ENCODE measurements around the gene ACTRT2. TPM values are rescaled to one million over a fixed set of nuclear protein-coding genes. Genes with fewer than 3 reads are reported as not detected.

Gene ACTRT2
- total RNA-seq, 1 donor from 2014 or later, result not detected

GRCh38 chr1:3014443-3015268 lies 6.6 kb upstream of the ACTRT2 start:
- no peak for DNase-seq
- no peak overlapping the region for H3K27ac Mint-ChIP-seq
- no peaks in the 10 kb centered on the region for H3K9me3 Mint-ChIP-seq
- intact Hi-C loops (cut with micrococcal nuclease), result loop anchor here (10.0 kb wide), 1 partner anchor 410 kb away; no protein-coding TSS in a partner anchor
- no peaks in the 10 kb centered on the region for H3K4me1 Mint-ChIP-seq
- no peak overlapping the region for H3K4me3 Mint-ChIP-seq
- H3K27me3 Mint-ChIP-seq, result no peaks in the 10 kb centered on the region
- no peaks in the 10 kb centered on the region for H3K36me3 Mint-ChIP-seq (ENCODE audit: low read depth)

- no peaks in the 10 kb centered on the region for H3K36me3 Mint-ChIP-seq (ENCODE audit: low read depth)
- H3K4me1 Mint-ChIP-seq, result no peaks in the 10 kb centered on the region
- intact Hi-C loops (cut with micrococcal nuclease), result loop anchor here (10.0 kb wide), 1 partner anchor 410 kb away; no protein-coding TSS in a partner anchor
- no peak overlapping the region for H3K27ac Mint-ChIP-seq
- DNase-seq, result no peak
- H3K4me3 Mint-ChIP-seq, result no peak overlapping the region
- H3K27me3 Mint-ChIP-seq, result no peaks in the 10 kb centered on the region
- H3K9me3 Mint-ChIP-seq, result no peaks in the 10 kb centered on the region
These were observed 6.0 kb upstream of the ACTRT2 start for GRCh38 chr1:3015269-3015635.

- Mint-ChIP-seq H3K27me3 (no peaks in the 10 kb centered on the region), H3K9me3 (no peaks in the 10 kb centered on the region), H3K36me3 (ENCODE audit: low read depth) (no peaks in the 10 kb centered on the region), H3K4me1 (no peaks in the 10 kb centered on the region), H3K4me3 (no peak overlapping the region), H3K27ac (no peak overlapping the region)
- no peak for DNase-seq
- intact Hi-C loops (cut with micrococcal nuclease), result loop anchor here (10.0 kb wide), 1 partner anchor 409 kb away; no protein-coding TSS in a partner anchor
These were observed 5.5 kb upstream of the ACTRT2 start for GRCh38 chr1:3015744-3016143.

- intact Hi-C loops (cut with micrococcal nuclease), result loop anchor here (10.0 kb wide), 1 partner anchor 408 kb away; no protein-coding TSS in a partner anchor
- Mint-ChIP-seq H3K27me3 (no peaks in the 10 kb centered on the region), H3K4me1 (no peaks in the 10 kb centered on the region), H3K4me3 (no peak overlapping the region), H3K9me3 (no peaks in the 10 kb centered on the region), H3K36me3 (ENCODE audit: low read depth) (no peaks in the 10 kb centered on the region), H3K27ac (no peak overlapping the region)
- DNase-seq, result no peak
These were observed 4.4 kb upstream of the ACTRT2 start for GRCh38 chr1:3016641-3017439.

GRCh38 chr1:3017440-3018050 lies 3.7 kb upstream of the ACTRT2 start:
- intact Hi-C loops (cut with micrococcal nuclease), result loop anchor here (10.0 kb wide), 1 partner anchor 407 kb away; no protein-coding TSS in a partner anchor
- Mint-ChIP-seq H3K36me3 (ENCODE audit: low read depth) (no peaks in the 10 kb centered on the region), H3K4me3 (no peak overlapping the region), H3K27me3 (no peaks in the 10 kb centered on the region), H3K4me1 (no peaks in the 10 kb centered on the region), H3K27ac (no peak overlapping the region), H3K9me3 (no peaks in the 10 kb centered on the region)
- no peak for DNase-seq

GRCh38 chr1:3018051-3018471 lies 3.2 kb upstream of the ACTRT2 start:
- no peaks in the 10 kb centered on the region for H3K27me3 Mint-ChIP-seq
- no peak for DNase-seq
- no peak overlapping the region for H3K4me3 Mint-ChIP-seq
- no peaks in the 10 kb centered on the region for H3K36me3 Mint-ChIP-seq (ENCODE audit: low read depth)
- no peaks in the 10 kb centered on the region for H3K4me1 Mint-ChIP-seq
- no peak overlapping the region for H3K27ac Mint-ChIP-seq
- intact Hi-C loops (cut with micrococcal nuclease), result loop anchor here (10.0 kb wide), 1 partner anchor 407 kb away; no protein-coding TSS in a partner anchor
- H3K9me3 Mint-ChIP-seq, result no peaks in the 10 kb centered on the region

- Mint-ChIP-seq H3K4me1 (no peaks in the 10 kb centered on the region), H3K27ac (no peak overlapping the region), H3K36me3 (ENCODE audit: low read depth) (no peaks in the 10 kb centered on the region), H3K27me3 (no peaks in the 10 kb centered on the region), H3K9me3 (no peaks in the 10 kb centered on the region), H3K4me3 (no peak overlapping the region)
- no peak for DNase-seq
- intact Hi-C loops (cut with micrococcal nuclease), result loop anchor here (10.0 kb wide), 1 partner anchor 406 kb away; no protein-coding TSS in a partner anchor
These were observed 2.7 kb upstream of the ACTRT2 start for GRCh38 chr1:3018576-3018975.

- H3K27me3 Mint-ChIP-seq, result no peaks in the 10 kb centered on the region
- DNase-seq, result no peak
- H3K9me3 Mint-ChIP-seq, result no peaks in the 10 kb centered on the region
- intact Hi-C loops (cut with micrococcal nuclease), result loop anchor here (10.0 kb wide), 1 partner anchor 406 kb away; no protein-coding TSS in a partner anchor
- no peaks in the 10 kb centered on the region for H3K36me3 Mint-ChIP-seq (ENCODE audit: low read depth)
- no peak overlapping the region for H3K4me3 Mint-ChIP-seq
- no peak overlapping the region for H3K27ac Mint-ChIP-seq
- no peaks in the 10 kb centered on the region for H3K4me1 Mint-ChIP-seq
These were observed 2.2 kb upstream of the ACTRT2 start for GRCh38 chr1:3019007-3019515.

GRCh38 chr1:3019516-3020051 lies 1.7 kb upstream of the ACTRT2 start:
- H3K27me3 Mint-ChIP-seq, result no peaks in the 10 kb centered on the region
- H3K4me1 Mint-ChIP-seq, result no peaks in the 10 kb centered on the region
- H3K4me3 Mint-ChIP-seq, result no peak overlapping the region
- H3K27ac Mint-ChIP-seq, result no peak overlapping the region
- H3K36me3 Mint-ChIP-seq (ENCODE audit: low read depth), result no peaks in the 10 kb centered on the region
- intact Hi-C loops (cut with micrococcal nuclease), result loop anchor here (10.0 kb wide), 1 partner anchor 405 kb away; no protein-coding TSS in a partner anchor
- H3K9me3 Mint-ChIP-seq, result no peaks in the 10 kb centered on the region
- DNase-seq, result no peak

GRCh38 chr1:3020263-3020909 lies 881 bp upstream of the ACTRT2 start:
- no peaks in the 10 kb centered on the region for H3K27me3 Mint-ChIP-seq
- H3K4me3 Mint-ChIP-seq, result no peak overlapping the region
- no peaks in the 10 kb centered on the region for H3K4me1 Mint-ChIP-seq
- no peaks in the 10 kb centered on the region for H3K36me3 Mint-ChIP-seq (ENCODE audit: low read depth)
- intact Hi-C loops (cut with micrococcal nuclease), result no loop called here
- H3K27ac Mint-ChIP-seq, result no peak overlapping the region
- DNase-seq, result no peak
- H3K9me3 Mint-ChIP-seq, result no peaks in the 10 kb centered on the region

GRCh38 chr1:3021801-3022401 lies 634 bp downstream of the ACTRT2 start:
- no peak overlapping the region for H3K27ac Mint-ChIP-seq
- H3K36me3 Mint-ChIP-seq (ENCODE audit: low read depth), result no peaks in the 10 kb centered on the region
- intact Hi-C loops (cut with micrococcal nuclease), result no loop called here
- H3K9me3 Mint-ChIP-seq, result no peaks in the 10 kb centered on the region
- H3K4me3 Mint-ChIP-seq, result no peak overlapping the region
- no peaks in the 10 kb centered on the region for H3K4me1 Mint-ChIP-seq
- no peaks in the 10 kb centered on the region for H3K27me3 Mint-ChIP-seq
- DNase-seq, result no peak

- intact Hi-C loops (cut with micrococcal nuclease), result no loop called here
- Mint-ChIP-seq H3K27ac (no peak overlapping the region), H3K36me3 (ENCODE audit: low read depth) (no peaks in the 10 kb centered on the region), H3K4me3 (no peak overlapping the region), H3K9me3 (no peaks in the 10 kb centered on the region), H3K27me3 (no peaks in the 10 kb centered on the region), H3K4me1 (no peaks in the 10 kb centered on the region)
- DNase-seq, result no peak
These were observed 1.3 kb downstream of the ACTRT2 start for GRCh38 chr1:3022511-3022973.

Data from activated CD4-positive, alpha-beta T cell treated with anti-CD3 and anti-CD28 coated beads, Interleukin-2, amount 10 ng/mL, durations not matched to agents 24 days and 14 days (primary cell).